Measurements from ENCODE around the gene CSNK1D.
A peak's percentile ranks its signal among the peaks of the same experiment; 100 is the strongest.

Gene CSNK1D

DNA sequence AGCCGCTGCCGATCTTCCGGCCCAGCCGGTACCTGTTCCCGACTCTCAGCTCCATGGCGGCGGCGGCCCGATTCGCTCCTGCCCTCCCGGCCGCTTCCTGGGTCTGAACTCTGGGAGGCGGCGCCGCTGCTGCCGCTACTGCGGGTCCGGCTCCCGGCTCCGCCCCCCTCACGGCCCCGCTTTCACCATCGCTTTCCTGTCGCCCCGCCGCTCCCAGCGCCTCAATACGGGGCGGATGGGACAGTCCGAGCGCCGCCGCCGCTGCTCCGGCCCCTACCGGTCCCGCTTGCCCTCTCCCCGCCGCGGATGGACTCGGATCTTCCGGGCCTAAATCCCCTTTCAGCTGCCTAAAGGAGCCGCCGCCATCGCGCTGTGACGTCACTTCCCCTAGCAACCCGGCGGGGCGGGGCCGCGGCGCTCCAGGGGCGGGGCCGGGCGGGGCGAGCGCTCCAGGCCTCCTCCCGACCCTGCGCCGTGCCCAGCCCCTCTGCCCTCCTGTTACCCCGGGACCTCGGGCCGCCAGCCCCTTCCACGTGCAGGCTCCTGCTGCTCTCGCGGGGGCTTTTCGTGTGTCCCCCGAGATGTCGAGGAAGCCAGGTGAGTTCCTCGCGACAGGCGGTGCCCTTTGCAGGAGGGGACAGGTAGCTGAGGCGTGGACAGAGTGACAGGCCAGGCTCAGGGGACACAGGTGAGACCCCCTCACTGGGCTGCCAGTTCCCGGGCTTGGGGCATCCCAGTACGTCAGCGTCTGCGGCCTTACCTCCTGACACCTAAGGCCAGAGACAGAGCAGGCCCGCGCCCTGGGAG lies at the start of gene CSNK1D:
CSNK1D (minus strand) TSS at position 374 of the 807 bp plus-strand sequence; CDS start at position 55, 319 bp downstream.
- peak; percentile 89 for DNase-seq (ENCODE audit: low spot score)

DNA sequence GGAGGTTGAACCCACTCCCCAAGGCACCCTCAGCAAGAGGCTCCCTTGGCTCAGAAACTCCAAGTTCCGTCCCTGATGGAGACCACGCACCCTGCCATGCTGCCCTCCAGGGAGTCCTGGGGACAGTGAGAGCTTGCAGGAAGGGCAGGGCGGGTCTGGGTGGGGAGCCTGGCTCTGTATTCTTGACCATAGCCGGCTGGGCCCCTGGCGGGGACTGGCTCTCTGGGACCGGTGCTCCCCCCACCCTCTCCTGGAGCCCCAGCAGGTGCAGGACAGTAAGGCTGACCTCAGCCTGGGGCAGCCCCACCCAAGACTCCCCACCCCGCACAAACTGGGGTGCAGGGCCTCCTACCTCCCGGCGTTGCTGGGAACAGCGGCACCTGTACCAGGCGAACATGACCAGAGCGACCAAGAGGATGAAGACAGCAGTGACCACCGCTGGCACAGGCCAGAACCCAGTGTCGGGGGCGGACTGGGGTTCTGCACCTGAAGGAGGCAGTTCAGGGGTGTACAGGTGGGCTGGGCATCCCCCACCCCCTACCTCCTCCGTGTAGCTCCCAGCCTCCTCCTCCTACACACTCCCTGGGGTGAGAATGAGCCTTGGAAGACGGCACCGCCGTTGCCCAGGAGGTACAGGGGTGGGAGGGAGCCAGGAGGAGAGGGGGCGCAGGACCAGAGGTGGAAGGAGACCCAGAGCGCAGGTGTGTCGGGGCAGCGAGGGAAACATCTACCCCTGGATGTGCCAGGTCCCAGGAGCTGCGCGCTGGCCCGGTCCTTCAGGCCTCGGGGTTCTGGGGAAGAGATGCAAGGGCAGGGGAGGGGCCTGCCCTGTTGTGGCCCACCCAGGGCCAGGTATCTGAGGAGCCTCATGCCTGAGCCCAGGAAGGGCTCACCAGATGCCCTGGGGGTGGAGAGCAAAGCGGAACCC lies 49.3 kb upstream of the CSNK1D start:
- no peak for DNase-seq (ENCODE audit: low spot score)

DNA sequence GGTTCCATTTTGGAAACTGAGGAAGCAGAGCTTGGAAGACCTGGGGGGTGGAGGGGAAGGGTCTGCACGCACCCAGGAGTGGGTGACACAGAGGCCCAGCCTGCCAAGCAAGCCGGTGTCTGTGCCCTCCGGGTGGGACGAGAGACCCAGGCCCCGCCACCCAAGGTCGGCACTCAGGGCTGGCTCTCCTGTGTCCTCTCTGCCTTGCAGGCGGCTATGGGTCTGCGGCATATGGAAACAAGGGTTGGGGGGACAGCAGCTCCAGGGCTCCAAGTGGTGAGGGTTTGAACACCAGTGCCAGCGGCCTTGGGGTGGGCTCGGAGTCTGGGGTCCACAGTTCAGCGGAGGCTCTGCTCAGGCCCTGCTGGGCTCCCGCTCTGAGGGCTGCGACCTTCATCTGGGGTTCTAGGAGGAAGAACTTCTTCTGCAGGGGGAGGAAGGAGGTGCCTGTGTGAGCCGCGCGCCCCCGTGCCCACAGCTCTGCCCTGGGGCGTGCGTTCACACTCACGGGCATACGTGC lies 48.5 kb upstream of the CSNK1D start:
- DNase-seq (ENCODE audit: low spot score) = no peak

DNA sequence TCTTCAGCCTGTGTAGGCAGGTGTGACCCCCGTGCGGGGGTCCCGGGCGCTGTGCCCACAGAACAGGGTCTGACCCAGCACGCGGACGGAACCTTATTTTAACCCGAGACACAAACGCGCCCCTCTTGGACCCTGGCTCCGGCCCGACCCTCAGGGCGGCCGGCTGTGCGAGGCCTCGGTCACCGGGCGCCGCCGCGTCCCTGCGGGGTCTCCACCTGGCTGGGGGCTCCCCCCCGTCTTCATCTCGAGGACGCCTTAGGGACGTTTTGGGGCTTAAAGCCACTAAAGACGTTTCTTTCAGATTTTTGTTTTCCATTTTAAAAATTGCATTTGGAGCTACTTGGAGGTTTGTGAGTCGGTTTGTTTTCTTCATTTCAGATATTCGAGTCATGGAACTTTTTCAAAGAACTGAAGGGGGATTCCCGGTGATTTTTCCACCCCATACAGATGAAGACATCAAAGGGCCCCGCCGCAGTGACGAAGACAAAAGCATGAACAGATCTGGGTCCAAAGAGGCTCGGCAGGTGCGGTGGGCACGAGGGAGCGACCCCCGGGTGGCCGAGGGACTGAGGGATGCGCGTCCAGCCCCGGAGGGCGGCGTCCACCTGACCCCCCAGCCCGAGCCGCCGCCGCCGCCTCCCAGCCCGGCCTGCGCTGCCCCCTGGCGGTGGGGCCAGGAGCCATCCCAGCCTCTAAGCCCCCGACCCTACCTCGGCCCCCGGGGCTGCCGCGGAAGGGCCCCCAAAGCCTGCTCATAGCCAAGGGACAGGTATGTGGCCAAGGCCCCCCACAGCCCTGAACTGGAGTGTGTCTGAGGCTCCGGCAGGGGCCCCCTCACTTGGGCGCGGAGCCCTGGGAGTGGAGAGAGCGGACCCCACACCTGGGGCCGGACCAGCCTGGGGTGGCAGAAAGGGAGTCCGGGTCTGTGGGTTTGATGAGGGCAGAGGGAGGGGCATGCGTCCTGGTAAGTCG lies 47.7 kb upstream of the CSNK1D start:
- DNase-seq (ENCODE audit: low spot score) = peak; percentile 81

DNA sequence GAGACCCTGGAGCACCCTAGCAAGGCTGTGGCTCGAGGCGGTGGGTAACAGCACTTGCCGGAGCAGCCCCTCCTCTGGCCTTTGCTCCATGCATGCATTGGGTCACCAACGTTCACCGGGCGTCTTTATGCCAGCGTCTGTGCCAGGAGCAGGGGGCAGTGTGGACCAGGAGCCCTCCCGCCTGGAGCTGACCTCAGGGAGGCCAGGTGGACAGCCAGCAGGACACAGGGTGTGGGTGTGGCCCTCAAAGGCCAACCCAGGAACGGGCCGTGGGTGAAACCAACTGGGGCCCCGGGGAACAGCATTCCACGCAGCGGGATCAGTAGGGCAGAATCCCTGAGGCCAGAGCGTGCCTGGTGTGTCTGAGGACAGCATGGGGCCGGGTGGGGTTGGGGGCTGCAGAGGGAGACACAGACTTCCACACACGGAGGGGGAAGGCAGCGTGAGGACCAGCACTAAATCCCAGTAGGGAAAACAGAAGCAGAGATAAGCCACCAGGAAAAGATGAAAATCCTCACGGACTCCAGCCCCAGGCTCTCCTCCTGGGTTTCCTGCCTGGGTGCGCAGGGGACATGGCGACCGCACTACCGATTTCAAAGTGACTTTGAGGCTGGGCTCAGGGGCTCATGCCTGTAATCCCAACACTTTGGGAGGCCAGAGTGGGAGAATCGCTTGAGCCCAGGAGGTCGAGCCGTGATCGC lies 46.8 kb upstream of the CSNK1D start:
- peak; percentile 73 for DNase-seq (ENCODE audit: low spot score)

DNA sequence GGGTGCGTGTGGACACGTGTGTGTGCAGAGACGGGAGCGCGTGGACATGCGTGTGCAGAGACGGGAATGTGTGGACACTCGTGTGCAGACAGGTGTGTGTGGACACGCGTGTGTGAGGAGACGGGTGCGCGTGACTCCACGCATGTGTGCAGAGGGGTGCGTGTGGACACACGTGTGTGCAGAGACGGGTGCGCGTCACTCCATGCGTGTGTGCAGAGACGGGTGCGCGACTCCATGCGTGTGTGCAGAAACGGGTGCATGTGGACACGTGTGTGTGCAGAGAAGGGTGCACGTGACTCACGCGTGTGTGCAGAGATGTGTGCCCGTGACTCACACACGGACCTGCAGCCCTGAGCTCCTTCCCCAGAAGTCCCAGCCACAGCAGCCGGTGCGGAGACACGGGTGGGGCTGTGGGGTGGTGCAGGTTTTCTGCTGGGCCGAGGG lies 46.1 kb upstream of the CSNK1D start:
- no peak for DNase-seq (ENCODE audit: low spot score)

DNA sequence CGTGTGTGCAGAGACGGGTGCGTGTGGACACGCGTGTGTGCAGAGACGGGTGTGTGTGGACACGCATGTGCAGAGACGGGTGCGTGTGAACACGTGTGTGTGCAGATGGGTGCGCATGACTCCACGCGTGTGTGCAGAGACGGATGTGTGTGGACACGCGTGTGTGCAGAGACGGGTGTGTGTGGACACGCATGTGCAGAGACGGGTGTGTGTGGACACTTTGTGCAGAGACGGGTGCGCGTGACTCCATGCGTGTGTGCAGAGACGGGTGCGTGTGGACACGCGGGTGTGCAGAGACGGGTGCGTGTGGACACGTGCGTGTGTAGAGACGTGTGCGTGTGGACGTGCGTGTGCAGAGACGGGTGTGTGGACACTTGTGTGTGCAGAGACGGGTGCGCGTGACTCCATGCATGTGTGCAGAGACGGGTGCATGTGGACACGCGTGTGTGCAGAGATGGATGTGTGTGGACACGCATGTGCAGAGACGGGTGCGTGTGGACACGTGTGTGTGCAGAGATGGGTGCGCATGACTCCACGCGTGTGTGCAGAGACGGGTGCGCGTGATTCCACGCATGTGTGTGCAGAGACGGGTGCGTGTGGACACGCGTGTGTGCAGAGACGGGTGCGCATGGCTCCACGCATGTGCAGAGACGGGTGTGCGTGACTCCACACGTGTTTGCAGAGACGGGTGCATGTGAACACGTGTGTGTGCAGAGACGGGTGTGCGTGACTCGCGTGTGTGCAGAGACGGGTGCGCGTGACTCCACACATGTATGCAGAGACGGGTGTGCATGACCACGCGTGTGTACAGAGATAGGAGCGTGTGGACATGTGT lies 45.5 kb upstream of the CSNK1D start:
- DNase-seq (ENCODE audit: low spot score) = no peak

DNA sequence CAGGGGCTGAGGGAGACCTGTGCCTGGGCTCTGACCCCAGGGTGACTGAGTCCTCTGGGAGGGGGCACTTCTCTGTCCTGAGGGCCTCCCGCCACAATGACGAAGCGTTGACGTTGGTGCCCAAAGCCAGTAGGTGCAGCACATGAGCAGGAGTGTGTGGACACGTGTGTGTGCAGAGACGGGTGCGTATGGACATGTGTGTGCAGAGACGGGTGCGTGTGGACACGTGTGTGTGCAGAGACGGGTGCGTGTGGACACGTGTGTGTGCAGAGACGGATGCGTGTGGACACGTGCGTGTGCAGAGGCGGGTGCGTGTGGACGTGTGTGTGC lies 44.6 kb upstream of the CSNK1D start:
- DNase-seq (ENCODE audit: low spot score) = no peak

DNA sequence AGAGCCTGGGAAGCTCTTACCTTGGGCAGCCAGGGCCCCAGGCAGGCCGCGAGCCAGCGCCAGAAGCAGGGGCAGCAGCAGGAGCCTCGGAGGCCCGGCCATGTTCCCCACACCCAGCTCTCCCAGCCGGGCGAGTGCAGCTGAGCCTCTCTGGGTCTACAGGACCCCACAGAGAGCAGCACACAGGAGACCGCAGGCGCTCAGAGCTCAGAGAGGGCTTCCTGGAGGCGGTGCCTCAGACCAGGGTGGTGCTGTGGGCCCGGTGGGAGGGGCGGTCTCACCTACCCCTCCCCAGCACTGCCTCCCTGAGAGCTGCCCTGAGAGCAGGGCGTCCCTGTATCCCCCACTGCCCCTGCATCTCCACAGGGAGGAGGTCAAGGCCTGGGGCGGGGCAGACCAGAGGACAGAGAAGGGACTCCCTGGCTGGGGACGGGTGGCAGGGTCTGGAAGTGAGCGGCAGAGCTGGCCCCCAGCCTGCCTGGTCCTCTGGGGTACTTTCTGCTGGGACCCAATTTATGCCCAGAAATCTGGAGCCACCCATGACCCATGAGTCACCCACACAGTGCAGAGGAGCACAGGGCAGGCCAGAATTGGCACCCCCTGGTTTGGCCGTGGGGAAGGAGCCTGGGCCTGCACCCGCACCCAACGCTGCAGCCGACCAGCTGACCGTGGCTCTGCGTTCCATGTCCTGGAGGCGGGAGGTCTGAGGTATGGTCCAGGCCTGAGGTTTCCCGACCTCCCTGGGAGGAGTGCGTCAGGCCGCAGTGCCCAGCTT lies 44.1 kb upstream of the CSNK1D start, which contains the start of gene CD7:
CD7 (minus strand) TSS at position 215 of the 775 bp plus-strand sequence; CDS start at position 102, 113 bp downstream.
- no peak for DNase-seq (ENCODE audit: low spot score)

DNA sequence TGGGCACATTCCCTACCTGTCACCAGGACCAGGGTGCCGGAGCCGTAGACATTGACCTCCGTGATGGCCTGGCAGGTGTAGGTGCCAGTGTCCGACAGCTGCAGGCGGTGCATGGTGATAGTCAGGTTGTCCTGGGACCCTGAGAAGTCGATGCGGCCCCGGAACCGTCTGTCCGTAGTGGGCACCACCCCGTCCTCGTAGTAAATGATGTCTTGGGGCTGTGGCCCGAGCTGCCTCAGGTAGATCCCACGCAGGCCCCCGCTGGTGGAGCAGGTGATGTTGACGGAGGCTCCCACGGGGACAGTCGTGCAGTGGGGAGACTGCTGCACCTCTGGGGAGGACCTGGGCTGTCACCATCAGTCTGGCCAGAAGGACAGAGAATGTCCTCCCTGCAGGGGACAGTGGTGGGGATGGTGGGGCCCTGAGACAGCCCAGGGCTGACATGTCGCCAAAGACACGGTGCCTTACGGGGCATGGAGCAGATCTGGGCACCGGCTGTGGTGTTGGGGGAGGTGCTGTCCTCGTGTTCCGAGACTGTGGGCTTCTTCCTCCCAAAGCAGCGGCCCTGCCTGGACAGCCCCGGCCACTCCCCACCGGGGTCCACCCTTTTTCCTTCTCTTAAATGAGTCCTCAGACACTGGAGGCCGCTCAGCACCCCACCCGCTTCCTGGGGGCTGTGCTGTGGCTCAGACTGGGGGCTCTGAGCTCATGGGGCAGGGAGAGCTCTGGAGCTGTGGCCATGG lies 43.3 kb upstream of the CSNK1D start:
- DNase-seq (ENCODE audit: low spot score) = no peak

DNA sequence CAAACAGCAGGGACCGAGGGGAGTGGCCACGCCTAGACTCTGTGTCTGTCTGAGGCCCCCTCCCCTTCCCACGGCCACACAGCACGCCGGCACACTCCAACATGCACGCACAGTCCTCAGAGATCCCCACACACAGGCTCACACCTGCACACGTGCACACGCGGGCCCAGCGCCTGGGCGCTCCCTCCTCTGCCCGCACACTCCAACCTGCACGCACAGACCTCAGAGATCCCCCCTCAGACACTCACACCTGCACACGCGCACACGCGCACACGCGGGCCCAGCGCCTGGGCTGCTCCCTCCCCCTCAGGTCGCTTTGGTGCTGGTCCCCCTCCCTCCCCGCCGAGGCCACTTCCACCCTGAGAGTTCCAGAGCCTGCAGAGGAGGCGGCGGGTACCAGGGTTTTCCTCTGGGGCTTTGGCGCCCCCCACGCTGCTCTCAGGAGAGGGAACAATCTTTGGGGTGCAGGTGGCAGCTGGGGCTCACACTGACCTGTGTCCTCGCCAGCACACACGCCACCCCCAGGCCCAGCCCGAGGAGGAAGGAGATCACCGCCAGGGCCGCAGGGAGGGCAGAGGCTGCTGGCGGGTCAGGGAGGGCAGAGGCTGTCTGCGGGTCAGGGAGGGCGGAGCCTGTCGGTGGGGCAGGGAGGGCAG lies 42.3 kb upstream of the CSNK1D start:
- no peak for DNase-seq (ENCODE audit: low spot score)

DNA sequence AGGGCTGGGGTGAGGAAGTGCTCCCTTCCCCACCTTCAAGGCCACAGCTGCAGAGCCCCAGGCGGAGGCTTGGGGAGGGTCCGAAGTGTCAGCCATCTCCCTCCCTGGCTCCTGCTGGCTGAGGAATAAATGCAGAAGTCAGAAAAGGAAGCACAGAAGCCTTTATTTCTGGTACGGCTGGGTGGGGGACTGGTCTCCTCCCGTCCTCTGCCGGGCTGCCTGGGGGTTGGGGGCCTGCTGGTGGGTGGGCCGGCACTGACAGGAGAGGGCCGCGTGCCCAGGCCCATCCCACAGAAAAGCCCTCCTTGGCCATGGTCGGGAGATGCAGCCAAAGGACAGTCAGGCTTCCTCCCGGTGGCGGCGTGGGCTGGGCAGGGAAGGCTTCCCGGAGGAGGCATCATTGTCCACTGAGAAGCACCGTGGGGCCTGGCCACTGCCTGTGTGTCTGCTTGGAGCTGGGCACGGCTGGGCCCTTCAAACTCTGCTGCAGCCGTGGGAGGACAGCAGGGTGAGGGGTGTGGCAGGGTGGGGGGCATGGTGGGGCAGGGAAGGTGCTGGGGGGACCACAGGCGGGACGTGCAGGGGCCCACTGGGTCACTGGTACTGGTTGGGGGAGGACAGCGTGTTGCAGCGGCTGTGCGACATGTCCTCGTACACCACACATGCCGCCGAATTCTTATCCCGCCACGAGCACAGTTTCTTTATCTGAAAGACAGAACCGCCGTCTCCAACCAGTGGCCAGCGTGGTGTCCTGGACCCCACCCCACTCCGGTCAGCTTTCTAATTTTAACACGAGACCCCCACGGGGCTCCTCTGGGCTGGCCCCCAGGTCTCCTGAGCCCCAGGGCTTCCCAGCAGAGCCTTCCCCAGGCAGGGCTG lies 41.5 kb upstream of the CSNK1D start:
- DNase-seq (ENCODE audit: low spot score) = no peak

DNA sequence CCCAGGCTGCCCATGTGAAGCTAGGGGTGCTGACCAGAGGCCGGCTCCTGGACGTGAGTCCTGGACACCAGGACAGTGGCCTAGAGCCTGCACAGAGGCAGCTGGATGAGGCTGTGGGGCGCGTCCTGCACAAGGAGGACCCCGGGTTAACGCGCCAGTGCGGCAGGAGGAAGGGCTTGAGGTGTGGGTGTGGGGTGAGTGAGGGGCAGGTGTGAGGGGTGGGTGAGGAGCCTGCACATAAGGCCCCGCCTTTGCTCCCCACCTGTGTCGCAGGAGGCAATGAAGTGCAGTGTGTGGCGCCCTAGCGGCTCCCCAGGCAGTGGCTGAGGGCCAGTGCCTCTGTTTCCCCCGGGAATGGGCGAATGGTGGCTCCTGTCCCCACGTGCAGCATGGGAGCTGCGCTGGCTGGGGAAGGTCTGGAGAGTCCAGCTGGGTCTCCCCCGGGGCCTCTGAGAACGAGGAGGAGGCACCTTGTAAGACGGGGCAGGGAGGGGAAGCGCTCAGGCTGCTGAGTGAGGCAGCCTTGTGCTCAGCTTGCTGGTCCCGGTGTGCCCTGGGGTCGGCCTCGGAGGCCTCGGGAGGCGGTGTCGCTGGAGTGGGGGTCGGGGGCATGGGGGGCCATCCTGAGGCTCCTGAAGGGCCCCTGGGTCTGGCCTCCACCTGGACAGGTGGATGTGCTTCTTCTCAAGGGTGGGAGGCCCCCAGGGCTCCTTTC lies 40.7 kb upstream of the CSNK1D start:
- DNase-seq (ENCODE audit: low spot score) = no peak

DNA sequence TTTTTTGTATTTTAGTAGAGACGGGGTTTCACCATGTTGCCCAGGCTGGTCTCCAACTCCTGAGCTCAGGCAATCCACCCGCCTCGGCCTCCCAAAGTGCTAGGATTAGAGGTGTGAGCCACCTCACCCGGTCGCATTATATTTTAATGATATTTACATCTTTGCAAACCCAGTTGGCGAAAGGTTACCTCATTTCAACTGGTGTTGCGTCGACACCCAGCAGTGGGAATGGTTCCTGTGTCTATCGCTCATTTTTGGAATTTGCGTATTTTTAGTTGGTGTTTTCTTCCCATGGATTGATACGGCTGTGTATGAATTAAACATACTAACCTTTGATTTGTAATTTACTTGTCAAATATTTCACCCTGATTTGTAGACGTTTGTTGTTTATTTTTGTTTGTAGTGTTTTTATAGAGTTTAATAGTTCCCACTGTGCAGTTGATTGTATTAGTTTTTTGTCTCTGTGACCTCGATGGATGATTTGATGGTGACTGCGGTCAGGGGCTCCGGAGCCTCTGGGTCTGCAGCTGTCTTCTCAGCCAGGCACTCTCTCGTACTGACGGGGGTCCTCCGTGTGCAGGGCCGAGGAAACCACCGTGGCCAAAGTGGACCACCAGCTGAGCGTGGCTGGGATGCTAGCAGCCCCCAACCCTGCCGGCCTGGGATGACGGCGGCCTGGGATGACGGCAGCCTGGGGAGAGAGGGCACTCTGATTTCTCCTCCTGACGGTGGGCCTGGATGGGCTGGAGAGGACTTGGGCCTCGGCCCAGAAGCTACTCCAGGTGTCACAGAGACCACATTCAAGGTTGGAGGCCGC lies 39.9 kb upstream of the CSNK1D start:
- DNase-seq (ENCODE audit: low spot score) = no peak

DNA sequence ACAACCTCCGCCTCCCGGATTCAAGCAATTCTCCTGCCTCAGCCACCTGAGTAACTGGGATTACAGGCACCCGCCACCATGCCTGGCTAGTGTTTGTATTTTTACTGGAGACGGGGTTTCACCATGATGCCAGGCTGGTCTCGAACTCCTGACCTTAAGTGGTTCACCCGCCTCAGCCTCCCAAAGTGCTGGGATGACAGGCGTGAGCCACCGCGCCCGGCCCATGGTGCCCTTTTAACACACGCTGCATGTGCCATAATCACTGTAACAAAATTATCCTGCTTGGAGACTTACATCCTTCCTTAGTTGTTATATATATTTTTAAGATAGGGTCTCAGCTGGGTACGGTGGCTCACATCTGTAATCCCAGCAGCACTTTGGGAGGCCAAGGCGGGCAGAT lies 38.5 kb upstream of the CSNK1D start:
- no peak for DNase-seq (ENCODE audit: low spot score)

Data from HuH-7.5 (cell line).